GM12878 (cell line): ENCODE data around the gene DIAPH1. TPM values are rescaled to one million over a fixed set of nuclear protein-coding genes. Genes with fewer than 3 reads are reported as not detected.

Source experiments
- ATF3 ChIP-seq: IDR thresholded peaks from 2 replicates; pipeline ENCODE4 v1.6.1; 2011; ENCODE audit warnings: low read depth, mild to moderate bottlenecking, low read length, moderate library complexity, borderline replicate concordance; ENCODE audit errors: extremely low read depth
- BACH1 ChIP-seq: fragments of 450-650 bp; IDR thresholded peaks from 2 replicates; pipeline ENCODE4 v1.6.1; 2017; ENCODE audit warnings: mild to moderate bottlenecking, borderline replicate concordance
- BRCA1 ChIP-seq: IDR thresholded peaks from 2 replicates; pipeline ENCODE4 v1.6.1; 2011; ENCODE audit warnings: low read depth, low read length, improper control_type of control experiment
- CUX1 ChIP-seq: IDR thresholded peaks from 2 replicates; pipeline ENCODE4 v1.6.1; 2012; ENCODE audit warnings: improper control_type of control experiment, low read depth, low read length; ENCODE audit not compliant: insufficient replicate concordance
- EGR1 ChIP-seq, 2 experiments: IDR thresholded peaks; 1 replicate in 1 of 2; 2 replicates in 1 of 2; pipeline ENCODE4 v1.6.1; 2011 to 2012; ENCODE audit warnings: low read depth in 2 of 2, low read length in 2 of 2, borderline replicate concordance in 1 of 2, mild to moderate bottlenecking in 1 of 2, moderate library complexity in 1 of 2
- ESRRA ChIP-seq: IDR thresholded peaks from 2 replicates; pipeline ENCODE4 v1.6.1; 2012; ENCODE audit warnings: mild to moderate bottlenecking, low read length, improper control_type of control experiment
- HDAC2 ChIP-seq: fragments of 200-600 bp; sonication (generic); IDR thresholded peaks from 2 replicates; pipeline ENCODE4 v1.6.1; 2017
- IRF5 ChIP-seq: fragments of 450-650 bp; IDR thresholded peaks from 2 replicates; pipeline ENCODE4 v1.6.1; 2017; ENCODE audit warnings: borderline replicate concordance
- MYB ChIP-seq: fragments of 150-350 bp; IDR thresholded peaks from 2 replicates; pipeline ENCODE4 v1.6.1; 2014; ENCODE audit warnings: mild to moderate bottlenecking, low read depth, low read length, borderline replicate concordance
- NFYB ChIP-seq: IDR thresholded peaks from 2 replicates; pipeline ENCODE4 v1.6.1; 2011; ENCODE audit warnings: low read depth, mild to moderate bottlenecking, low read length, improper control_type of control experiment, moderate library complexity; ENCODE audit not compliant: insufficient read depth
- NR2C1 ChIP-seq: fragments of 450-650 bp; IDR thresholded peaks from 2 replicates; pipeline ENCODE4 v1.6.1; 2017; ENCODE audit warnings: antibody characterized with exemption, mild to moderate bottlenecking, moderate library complexity
- RCOR1 ChIP-seq: conservative IDR thresholded peaks from 2 replicates; pipeline ENCODE4 v1.6.1; 2012; ENCODE audit warnings: low read depth, low read length, improper control_type of control experiment
- SKIL ChIP-seq: fragments of 450-650 bp; IDR thresholded peaks from 2 replicates; pipeline ENCODE4 v1.6.1; 2017; ENCODE audit warnings: mild to moderate bottlenecking, low read depth, inconsistent platforms; ENCODE audit not compliant: poor library complexity, severe bottlenecking
- ZBTB40 ChIP-seq: fragments of 450-650 bp; IDR thresholded peaks from 2 replicates; pipeline ENCODE4 v1.6.1; 2016; ENCODE audit warnings: mild to moderate bottlenecking, moderate library complexity, borderline replicate concordance
- ZNF207 ChIP-seq: fragments of 450-650 bp; IDR thresholded peaks from 2 replicates; pipeline ENCODE4 v1.6.1; 2014; ENCODE audit warnings: antibody characterized with exemption, mild to moderate bottlenecking, borderline replicate concordance
- polyA plus RNA-seq, 11 experiments: library from polyadenylated mRNA; depleted of rRNA in 4 of 11; unstranded in 6 of 11; stranded (reverse) in 5 of 11; fragments of >200 nt; fragmentation: Nextera tagmentation in 4 of 11; fragmentation: Illumina TruSeq in 1 of 11; extraction: Ambion mirVana in 4 of 11; extraction: Trizol in 1 of 11; gene quantifications; 1 replicate in 1 of 11; 2 replicates in 10 of 11; pipeline versions ENCODE4 v1.2.1 to v1.2.3, GENCODE V29; 2011 to 2016; ENCODE audit warnings: inconsistent platforms in 2 of 11, missing spikeins in 2 of 11, low read depth in 1 of 11
- total RNA-seq, 4 experiments: library from RNA; depleted of rRNA in 3 of 4; stranded (reverse); fragments of >200 nt in 3 of 4; fragmentation: Illumina TruSeq in 1 of 4; extraction: Trizol in 1 of 4; gene quantifications; 2 replicates each; pipeline versions ENCODE4 v1.2.1 to v1.2.3, GENCODE V29; 2013 to 2021

Gene DIAPH1
- total and polyA plus RNA-seq, 10 of the 15 experiments (the other 5 are each of a cell fraction or from before 2014, with no cell fraction given), result 37.8 to 168 (median 59.0) TPM

- TF ChIP-seq ZBTB40 (no peak), RCOR1 (no peak), NFYB (no peak), ESRRA (no peak), MYB (no peak), BRCA1 (no peak), EGR1 (IDR thresholded peaks at IDR 0.05; ENCODE audit: borderline replicate concordance in 1 of 2, low read depth in 2 of 2, low read length in 2 of 2) (peak; percentile 40 to 86; a peak in 2 of 3 replicates), CUX1 (no peak), NR2C1 (no peak), BACH1 (peak; percentile 86; the same call in 1 of the 2 replicates), ZNF207 (no peak), ATF3 (no peak), HDAC2 (no peak), IRF5 (no peak), SKIL (no peak)
Measured at GRCh38 chr5:141636413-141637122, 17.8 kb upstream of the DIAPH1 start, which contains the start of the genes HDAC3 and RELL2 (continued).
